ENCODE results near the gene PLOD1.
"Not testable (repeated sequence)": the region's sequence is repeated elsewhere in the genome, so short reads cannot be mapped to it uniquely, and the experiment has no call there.

Gene PLOD1

GRCh38 chr1:11934302-11935056 is at the start of gene PLOD1:
Gene PLOD1 (plus strand): TSS chr1:11934717. CDS start chr1:11934780, 63 bp downstream.
- peak; percentile 57 for DNase-seq (ENCODE audit: low read depth)

GRCh38 chr1:11885916-11886315 is 48.6 kb upstream of the PLOD1 start:
- DNase-seq (ENCODE audit: low read depth) = no peak

GRCh38 chr1:11886986-11887665 is 47.4 kb upstream of the PLOD1 start:
- DNase-seq (ENCODE audit: low read depth) = no peak

- no peak for DNase-seq (ENCODE audit: low read depth)
Observed at GRCh38 chr1:11887666-11888007, 46.9 kb upstream of the PLOD1 start.

GRCh38 chr1:11888206-11888876 is 46.2 kb upstream of the PLOD1 start:
- DNase-seq (ENCODE audit: low read depth) = no peak

- DNase-seq (ENCODE audit: low read depth) = no peak
Observed at GRCh38 chr1:11888877-11889208, 45.7 kb upstream of the PLOD1 start.

- no peak for DNase-seq (ENCODE audit: low read depth)
Observed at GRCh38 chr1:11891433-11892186, 42.9 kb upstream of the PLOD1 start.

- no peak for DNase-seq (ENCODE audit: low read depth)
Observed at GRCh38 chr1:11893907-11894251, 40.6 kb upstream of the PLOD1 start.

GRCh38 chr1:11894501-11894900 is 40.0 kb upstream of the PLOD1 start:
- DNase-seq (ENCODE audit: low read depth) = not testable (repeated sequence)

- DNase-seq (ENCODE audit: low read depth) = no peak
Observed at GRCh38 chr1:11898086-11898785, 36.3 kb upstream of the PLOD1 start.

- no peak for DNase-seq (ENCODE audit: low read depth)
Observed at GRCh38 chr1:11898831-11899467, 35.6 kb upstream of the PLOD1 start.

- not testable (repeated sequence) for DNase-seq (ENCODE audit: low read depth)
Observed at GRCh38 chr1:11901446-11901845, 33.1 kb upstream of the PLOD1 start.

GRCh38 chr1:11903210-11903609 is 31.3 kb upstream of the PLOD1 start:
- DNase-seq (ENCODE audit: low read depth) = no peak

GRCh38 chr1:11904156-11904555 is 30.4 kb upstream of the PLOD1 start:
- DNase-seq (ENCODE audit: low read depth) = not testable (repeated sequence)

GRCh38 chr1:11904978-11905377 is 29.5 kb upstream of the PLOD1 start:
- no peak for DNase-seq (ENCODE audit: low read depth)

- no peak for DNase-seq (ENCODE audit: low read depth)
Observed at GRCh38 chr1:11906870-11907269, 27.6 kb upstream of the PLOD1 start.

- peak; percentile 92 for DNase-seq (ENCODE audit: low read depth)
Observed at GRCh38 chr1:11907275-11908094, 27.0 kb upstream of the PLOD1 start.

GRCh38 chr1:11908095-11908675 is 26.3 kb upstream of the PLOD1 start:
- peak; percentile 98 for DNase-seq (ENCODE audit: low read depth)

- not testable (repeated sequence) for DNase-seq (ENCODE audit: low read depth)
Observed at GRCh38 chr1:11910914-11911228, 23.6 kb upstream of the PLOD1 start.

- DNase-seq (ENCODE audit: low read depth) = no peak
Observed at GRCh38 chr1:11912000-11912399, 22.5 kb upstream of the PLOD1 start.
